GDM1 (cell line): ENCODE measurements around the gene SCRN2.

Experiments used
- DNase-seq: peaks from one replicate; lab custom pipeline; 2025; lab: John Stamatoyannopoulos, UW

Gene SCRN2

GRCh38 chr17:47840742-47841487 lies at the start of gene SCRN2:
TSS of gene SCRN2 (minus strand) at chr17:47841273. CDS start at chr17:47840843, 430 bp downstream.
- DNase-seq = peak; percentile 89

- DNase-seq = peak; percentile 73
These were observed 48.9 kb upstream of the SCRN2 start for GRCh38 chr17:47889734-47890529.

- DNase-seq = no peak
These were observed 47.2 kb upstream of the SCRN2 start for GRCh38 chr17:47888293-47888692.

GRCh38 chr17:47884905-47885730 lies 44.0 kb upstream of the SCRN2 start:
- DNase-seq = no peak

- DNase-seq = no peak
These were observed 43.3 kb upstream of the SCRN2 start for GRCh38 chr17:47884427-47884740.

GRCh38 chr17:47883589-47884426 lies 42.7 kb upstream of the SCRN2 start:
- DNase-seq = no peak

- DNase-seq = no peak
These were observed 41.9 kb upstream of the SCRN2 start for GRCh38 chr17:47882695-47883588.

GRCh38 chr17:47882247-47882646 lies 41.2 kb upstream of the SCRN2 start:
- no peak for DNase-seq

GRCh38 chr17:47879776-47880454 lies 38.8 kb upstream of the SCRN2 start:
- DNase-seq = no peak

GRCh38 chr17:47879028-47879585 lies 38.0 kb upstream of the SCRN2 start:
- DNase-seq = no peak

- no peak for DNase-seq
These were observed 37.3 kb upstream of the SCRN2 start for GRCh38 chr17:47878203-47879027.

- DNase-seq = no peak
These were observed 36.4 kb upstream of the SCRN2 start for GRCh38 chr17:47877368-47878034.

- DNase-seq = no peak
These were observed 34.2 kb upstream of the SCRN2 start for GRCh38 chr17:47875011-47875985.

GRCh38 chr17:47873200-47874090 lies 32.4 kb upstream of the SCRN2 start:
- DNase-seq = no peak

GRCh38 chr17:47872651-47873161 lies 31.6 kb upstream of the SCRN2 start:
- DNase-seq = no peak
